Stimulated activated CD4-positive, alpha-beta T cell treated with anti-CD3 and anti-CD28 coated beads, Interleukin-15, amount 100 ng/mL, for 24 hours (primary cell): ENCODE data around the gene RINL.

ENCODE experiments used
- DNase-seq: peaks from one replicate; pipeline ENCODE4 v3.0.0-alpha.2; 2020

The RINL gene

DNA sequence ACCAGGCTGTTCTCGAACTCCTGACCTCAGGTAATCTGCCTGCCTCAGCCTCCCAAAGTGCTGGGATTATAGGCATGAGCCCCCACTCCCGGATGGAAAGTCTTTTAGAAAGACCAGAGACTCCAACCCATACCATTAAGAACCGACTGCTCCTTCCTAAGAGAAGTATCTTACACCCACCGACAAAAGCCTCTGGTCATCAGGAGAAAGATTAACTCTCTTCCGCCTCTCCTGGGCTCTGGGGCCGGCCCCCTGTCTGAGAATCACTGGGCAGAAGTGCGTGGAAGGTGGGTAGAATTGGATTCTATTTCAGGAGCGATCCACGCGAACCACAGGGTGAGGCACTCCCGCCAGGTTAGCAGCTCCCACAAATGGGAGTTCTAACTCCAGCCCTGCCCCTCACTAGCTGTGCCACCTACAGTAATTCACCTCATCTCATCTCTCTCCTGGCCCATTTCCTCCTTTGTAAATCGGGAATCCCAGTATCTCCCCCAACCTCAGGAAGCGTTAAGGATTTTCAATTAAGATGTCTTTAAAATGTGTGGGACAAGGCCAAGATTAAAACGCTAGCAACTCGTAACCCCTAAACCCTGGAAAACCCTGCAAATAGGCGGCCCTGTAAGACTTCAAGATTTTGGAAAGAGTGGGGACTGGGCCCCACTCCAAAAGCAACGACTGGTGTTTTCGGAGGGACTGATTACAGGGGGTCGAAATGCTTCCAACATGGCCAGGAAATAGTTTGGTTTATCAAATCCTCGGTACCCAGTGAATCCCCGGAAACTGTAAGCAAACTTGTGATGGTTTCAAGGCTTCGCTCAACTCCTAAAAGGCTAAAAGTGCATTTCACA is 29.6 kb downstream of the RINL start:
- DNase-seq, result no peak

DNA sequence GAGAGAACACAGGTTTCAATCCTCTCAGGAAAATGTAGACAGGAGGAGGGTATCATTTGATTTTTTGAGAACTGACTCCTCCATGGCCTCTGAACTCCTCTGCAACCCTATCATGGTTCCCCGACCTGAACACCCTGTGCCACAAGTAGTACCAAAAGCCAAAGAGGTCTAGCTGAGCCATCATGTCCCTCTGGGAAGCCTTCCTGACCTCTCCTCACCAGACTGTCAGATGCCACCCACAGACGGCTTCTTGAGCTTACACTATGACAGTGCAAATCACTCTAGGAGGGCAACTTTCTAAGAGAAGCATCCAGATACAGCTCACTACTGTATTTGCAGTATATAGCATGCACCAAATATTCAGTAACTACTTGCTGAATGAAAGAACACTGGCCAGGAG is 32.0 kb downstream of the RINL start:
- no peak for DNase-seq

DNA sequence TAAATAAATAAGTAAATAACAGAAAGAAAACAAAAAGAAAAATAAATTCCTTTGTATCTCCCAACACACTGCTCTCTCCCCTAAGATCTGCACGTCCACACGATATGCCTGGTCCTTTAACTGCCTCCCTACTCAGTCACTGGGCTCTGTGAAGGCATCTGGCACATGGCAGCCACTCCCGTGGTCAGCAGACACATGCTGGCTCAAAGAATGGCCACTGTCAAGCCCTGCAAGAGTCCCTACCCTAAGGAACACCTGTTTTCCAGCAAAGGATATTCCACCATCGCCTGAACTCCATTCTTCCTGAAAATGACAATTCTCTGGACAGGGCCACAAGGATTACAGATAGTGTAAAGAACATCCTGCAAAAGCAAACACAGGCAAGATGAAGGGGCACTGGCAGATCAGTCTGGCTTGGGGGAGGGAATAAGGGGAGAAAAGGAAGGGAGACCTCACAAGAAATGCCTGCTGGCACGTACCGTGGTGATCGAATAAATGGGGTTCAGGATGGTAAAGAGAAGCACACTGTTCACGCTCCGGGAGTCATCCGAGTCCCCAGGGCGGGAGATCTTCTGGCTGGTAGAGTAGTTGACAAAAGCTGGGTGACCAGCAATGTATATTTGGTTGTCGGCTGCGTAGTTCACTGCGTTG is 32.6 kb downstream of the RINL start:
- DNase-seq, result no peak

DNA sequence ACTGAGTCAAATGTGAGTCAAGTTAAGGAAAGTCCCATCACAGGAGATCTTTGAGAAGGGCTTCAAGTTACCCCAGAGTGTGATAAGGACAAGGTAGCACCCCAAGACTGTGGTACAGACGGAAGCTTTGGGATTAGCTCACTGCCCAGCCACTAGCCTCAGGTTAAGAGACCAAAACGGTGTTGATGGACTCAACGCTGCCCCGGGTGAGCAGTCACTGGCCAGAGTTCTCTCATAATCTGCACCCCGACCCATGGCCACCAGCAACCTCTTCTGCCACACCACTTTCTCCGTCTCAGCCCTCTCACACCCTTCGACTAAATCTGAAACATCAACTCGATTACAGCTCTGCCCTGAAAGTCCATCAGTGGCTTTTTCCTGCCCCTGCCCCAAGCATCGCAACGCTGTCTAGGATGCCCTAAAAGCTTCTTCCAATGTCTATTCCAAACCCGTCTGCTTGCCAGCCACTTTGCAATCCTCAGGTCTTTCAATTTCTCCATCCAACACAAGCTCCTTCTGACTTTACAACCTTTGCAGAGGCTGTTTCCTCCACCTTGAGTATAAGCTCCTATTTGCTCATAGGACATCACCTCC is 33.9 kb downstream of the RINL start:
- DNase-seq, result no peak

DNA sequence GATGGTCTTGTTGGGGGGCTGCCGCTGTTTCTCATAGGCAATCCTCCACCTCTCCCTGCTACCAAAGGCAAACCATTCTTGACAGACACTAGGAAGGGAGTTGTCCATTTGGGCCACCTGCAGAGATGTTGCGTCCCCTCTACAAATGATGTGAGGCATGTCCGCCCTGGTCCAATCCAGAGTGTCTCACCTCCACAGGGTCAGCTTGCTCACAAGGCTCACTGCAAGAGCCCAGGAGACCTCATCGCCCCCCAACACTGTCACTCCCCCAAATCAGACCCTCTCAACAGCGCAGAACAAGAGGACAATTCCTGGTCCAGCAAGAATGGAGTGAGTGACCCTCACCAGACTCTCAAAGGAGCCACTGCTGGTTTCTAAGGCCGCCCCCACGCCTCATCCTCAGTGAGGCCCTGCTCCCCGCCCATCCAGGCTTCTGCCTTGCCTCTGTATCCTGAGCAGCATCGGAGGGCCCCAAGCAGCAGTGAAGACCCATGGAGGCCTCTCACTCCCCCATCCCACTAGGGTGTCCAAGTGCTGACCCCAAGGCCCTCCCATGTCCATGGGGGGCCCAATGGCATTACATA is 34.8 kb downstream of the RINL start:
- no peak for DNase-seq

DNA sequence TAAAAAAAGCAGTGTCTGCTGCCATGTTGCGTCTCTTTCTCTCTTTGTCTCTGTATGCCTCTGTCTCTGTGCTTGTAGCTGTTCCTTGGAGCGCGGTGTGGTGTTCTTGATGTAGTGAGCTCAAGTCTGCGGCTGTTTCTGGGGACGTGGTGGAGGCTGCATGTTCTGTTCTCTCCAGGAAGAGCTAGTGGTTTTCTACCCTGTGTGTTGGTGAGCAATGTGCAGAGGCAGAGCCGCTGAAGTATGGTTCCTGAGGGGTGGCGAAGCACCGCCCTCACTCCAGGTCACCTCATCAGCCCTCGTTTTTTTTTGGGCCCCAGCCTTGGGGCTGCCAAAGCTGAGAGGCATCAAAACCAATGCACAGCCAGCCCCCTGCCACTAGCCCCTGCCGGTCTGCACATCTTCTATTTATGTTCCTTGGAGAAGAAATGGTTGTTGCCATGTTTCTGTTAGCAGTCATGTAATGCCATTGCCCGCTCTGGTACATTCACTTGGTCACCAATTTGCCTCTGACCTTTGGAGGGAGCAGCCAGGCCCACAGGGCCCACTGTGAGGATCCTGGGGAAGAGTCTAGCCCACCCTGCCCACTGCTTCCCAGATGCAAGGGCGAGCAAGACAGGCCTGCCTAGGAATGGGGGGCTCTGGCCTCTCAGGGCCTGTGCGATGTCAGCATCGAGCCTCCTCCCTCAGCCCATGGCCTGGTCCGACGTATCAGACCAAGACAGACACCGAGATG is 35.5 kb downstream of the RINL start:
- DNase-seq, result peak; percentile 65

DNA sequence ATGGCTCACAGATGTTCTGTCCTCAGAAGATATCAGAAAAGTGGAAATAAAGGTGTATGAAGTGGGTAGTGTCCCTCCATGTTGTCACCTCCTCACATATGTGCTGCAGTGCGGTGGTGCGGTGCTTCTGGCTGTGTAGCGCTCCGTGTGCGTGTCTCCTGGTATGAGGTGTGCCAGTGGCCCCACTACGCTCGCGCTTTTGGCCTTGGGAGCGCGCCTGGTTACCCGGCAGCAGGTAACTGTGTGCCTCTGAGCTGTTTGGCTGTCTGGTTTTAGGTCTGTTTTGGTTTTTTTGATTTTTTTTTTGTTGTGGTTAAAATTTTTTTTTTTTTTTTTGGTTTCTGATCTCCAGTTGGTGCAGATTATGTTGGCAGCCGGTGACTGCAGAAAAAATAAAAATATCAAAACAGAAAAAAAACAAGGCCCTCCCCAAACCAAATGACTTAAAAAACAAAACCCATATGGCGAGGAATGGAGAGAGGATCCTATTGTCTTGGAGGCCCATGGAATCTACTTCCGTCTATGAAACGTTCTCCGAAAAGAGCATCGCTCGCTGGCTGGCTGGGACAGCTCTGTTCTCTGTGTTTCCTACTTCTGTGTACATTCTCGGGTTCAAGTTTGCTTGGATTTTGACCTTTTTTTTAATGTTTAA is 36.2 kb downstream of the RINL start:
- no peak for DNase-seq

DNA sequence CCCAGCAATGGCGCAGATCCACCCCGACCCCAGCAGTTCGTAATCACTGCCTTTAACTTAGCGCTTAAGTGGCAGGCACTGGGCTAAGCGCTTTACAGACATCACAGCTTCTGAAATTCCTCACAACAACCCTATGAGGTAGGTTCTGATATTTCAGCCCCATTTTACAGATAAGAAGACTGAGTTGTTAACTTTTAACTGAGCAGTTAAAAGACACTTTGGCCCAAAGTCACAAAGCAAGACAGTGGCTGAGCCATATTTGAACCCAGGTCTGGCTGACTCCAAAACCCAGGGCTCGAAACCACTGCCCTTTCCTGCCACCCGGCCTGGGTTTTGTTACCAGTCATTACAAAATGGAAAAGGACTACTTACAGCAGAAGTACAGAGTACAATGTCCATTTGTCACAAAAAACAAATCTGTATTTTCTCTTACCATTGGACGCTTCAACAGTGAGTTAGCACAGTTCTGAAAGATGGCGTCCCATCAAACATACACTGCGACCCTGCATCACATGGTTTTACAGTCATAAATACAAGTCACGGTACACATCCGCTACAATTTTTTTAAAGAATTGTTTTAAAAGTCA is 36.8 kb downstream of the RINL start:
- no peak for DNase-seq

DNA sequence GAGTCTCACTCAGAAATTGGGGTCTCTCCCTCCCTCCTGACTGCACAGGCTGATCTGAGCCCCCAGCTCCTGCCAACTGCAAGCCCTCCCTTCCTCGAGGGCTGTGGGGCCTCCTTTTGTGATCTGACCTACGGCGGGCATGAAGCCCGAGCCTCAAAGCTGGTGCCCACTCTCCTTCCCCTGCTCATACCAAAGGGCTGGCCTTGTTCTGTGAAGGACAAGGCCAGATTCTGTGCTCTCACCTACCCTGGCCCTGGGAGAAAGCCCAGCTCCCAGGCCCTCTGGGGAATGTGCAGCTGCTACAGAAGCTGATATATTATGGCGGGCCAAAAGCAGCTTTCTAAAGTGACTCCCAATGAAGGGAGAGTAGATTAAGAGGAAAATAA is 37.5 kb downstream of the RINL start:
- no peak for DNase-seq

DNA sequence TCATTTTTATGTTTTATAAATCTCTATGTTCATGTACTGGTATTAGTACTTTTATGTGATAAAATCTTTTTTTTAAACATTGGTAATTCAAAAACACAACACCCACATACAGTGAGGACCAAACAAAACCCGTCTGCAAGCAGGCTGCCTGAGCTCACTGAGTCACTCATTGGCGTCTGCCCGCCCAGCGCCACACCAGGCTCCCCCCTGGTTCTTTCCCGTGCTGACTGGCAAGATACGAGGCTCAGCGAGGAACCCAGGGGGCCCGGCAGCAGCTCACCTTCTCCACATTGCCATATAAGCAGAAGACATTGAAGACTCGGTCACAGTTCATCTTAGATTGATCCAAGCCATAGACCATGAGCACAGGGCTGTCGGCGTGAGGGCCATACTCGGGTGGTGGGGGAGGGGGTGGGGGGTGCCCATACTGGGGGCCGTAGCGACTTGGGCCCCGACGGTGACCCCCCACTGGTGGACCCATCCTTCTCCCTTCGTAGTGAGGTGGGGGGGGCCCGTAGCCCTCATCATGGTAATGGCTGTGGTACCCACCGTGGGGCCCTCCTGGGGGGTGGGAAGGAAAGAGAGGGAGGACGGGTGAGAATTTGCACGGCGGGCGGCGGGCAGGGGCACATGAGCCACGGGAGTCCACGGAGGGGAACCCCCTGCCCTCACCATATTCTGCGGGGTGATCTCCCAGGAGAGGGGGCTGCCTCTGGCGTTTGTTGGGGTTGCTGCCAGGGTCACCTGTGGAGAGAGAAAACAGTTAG is 38.1 kb downstream of the RINL start:
- DNase-seq, result peak; percentile 50

DNA sequence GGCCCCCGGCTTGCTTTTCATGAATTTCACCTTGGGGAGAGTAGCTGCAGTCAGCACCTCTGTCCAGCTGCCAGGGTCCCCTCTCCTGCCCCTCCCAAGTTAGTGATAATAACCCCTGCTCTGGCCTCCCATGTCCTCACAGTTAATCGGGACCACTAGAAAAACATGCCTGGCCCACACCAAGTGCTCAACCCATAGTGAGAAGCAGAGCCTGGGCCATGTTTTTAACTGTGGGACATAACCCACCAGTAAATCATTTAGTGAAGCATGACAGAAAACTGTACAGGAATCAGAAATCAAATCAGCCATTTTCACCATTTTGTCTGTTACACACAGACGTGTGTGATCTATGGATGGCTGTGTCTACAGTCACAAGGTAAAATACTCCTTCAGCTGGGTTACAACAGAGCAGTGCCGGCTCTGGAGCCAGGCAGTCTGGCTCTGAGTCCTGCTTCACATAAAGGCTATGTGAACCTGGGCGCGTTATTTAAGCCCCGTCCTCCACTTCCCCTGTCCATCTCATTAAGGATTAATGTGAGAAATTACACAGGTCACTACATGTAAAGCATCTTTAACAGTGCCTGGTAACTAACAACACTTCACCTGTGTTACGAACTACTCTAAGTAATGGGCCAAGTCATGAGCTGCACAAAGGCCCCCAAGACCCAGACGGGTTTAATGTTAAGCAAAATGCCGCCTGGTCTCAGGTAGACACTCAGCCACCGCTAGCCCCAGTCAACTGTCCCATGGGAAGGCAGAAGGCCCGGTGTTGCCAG is 38.9 kb downstream of the RINL start:
- DNase-seq, result no peak

DNA sequence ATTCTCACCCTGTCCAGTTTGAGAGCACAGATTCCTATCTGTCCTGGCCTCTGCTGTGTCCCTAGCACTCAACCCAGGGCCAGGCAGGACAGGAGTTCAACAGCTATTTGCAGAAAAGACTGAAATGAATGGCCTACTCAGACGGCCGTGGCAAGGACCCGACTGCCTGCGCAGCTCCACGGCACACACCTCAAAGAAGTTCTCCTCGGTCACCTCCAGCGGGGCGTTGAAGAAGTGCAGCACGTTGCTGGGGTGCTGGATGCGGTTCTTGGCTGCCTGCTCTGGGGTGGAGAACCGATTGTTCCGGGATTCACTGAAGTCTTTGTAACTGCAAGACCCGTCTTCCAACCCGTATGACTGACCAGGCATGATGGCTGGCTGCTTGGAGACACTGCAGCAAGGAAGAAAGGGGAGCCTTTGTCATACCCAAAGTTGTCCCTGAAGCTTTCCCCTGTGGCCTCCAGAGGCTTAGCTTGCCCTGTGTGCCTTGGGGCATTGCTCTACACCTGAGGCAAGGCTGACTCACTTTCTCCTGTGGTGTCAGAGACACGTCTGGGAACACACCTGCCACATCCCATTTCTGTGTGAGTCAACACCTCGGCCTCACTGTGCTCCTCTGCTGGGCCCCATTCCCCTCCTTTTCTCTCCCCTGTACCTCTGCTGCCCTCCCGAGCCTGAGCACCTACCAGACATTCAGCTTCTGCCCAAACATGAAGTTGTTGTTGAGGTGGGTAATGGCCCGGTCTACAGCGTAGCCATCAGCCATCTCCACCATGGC is 39.7 kb downstream of the RINL start:
- peak; percentile 78 for DNase-seq

DNA sequence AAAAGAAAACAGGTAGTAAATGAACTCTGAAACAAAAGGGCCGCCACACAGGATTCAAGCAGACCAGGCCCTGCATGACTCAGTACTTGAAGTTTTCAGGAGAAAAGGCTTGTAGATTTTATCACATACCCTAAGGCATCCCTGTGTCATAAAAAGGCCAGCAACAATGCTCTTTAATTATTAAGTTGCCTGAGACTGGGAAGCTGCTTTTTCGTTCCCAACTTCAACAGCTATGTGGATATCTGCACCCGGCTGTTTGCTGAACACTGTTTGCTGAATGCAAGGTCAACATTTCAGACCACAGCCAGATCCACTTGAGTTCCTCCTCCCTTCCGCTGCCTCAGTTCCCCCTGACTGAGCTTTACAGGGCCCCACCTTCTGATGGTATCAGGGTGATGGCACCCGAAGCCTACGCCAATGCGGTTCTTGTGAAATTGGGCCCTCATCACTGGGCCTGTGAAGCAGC is 40.4 kb downstream of the RINL start:
- DNase-seq, result no peak

DNA sequence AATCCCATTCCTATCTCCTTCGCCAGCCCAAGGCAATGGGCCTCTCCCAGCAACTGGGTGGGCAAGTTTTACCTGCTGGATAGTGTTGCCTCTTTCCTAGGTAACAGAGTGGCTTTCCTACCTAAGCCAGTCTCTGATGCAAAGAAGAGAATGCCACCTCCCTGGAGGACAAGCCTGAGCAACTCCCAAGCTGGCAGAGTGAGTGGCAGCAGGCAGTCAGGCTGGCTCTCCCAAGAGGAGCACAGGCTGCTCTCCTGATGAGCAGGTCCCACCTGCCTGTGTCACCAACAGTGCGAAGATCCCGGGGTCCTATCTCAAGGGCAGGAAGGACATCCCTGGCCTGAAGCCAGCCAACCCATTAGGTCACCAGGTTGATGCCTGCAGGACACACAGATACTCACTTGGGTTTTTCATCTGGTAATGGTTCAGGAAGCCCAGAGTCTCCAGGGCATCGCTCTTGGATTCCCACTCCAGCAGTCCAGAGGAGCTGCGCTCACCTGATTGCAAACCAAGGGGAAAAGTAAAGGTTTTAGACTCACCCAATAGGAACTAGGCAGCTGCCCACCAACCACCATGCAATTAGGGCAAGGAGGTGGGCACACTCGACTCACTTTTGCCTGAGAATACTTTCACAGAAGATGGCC is 41.0 kb downstream of the RINL start:
- no peak for DNase-seq

DNA sequence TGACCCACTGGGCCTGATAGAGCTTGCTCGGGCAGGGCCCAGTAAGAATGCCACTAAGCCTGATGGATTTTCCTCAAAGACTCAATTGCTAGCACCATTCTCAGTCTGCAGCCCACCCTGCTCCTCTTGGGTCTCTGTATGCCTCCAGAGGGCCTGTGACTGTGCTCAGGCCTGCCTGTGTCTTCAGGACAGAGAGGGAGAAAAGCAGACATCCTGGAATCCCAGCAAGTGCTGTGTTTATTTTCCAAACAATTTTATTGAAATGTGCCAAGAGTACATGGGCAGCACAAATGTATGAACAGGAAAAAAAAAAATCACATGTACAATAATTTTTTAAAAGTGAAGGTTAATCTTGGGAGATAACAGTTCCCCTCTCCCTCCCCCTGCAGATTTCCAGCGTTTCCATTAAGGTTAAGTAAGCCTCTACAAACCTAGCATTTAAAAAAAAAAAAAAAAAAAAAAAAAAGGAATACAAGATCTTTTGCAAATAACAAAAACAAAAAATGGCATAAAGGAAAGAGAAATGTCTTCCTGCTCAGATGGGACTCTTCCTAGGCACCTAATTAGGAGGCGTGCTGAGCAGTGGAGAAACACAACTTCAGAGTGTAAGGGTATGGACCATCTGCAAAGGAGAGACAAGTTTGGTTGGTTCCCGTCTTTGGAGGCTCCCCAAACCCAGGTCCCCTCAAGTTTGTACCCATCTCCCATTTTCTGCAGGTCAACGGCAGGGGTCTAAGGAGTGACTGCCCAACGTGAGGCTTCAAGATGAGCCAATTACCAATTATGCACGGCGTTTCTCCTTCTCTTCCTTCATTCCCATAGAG is 41.7 kb downstream of the RINL start:
- no peak for DNase-seq

DNA sequence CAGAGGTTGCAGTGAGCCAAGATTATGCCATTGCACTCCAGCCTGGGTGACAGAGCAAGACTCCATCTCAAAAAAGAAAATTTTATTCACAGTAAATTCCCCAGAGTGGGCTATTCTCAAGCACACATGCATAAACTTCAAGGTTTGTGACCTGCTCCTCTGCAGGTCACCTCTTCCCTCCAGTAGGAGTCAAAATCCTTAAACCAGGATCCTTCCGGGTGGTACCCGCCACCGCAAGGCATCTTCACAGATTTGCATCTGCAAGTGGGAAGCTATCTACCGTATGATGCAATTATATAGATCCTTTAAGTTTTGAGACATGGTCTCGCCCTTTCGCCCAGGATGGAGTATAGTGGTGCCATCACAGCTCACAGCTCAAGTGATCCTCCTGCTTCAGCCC is 43.5 kb downstream of the RINL start:
- no peak for DNase-seq

DNA sequence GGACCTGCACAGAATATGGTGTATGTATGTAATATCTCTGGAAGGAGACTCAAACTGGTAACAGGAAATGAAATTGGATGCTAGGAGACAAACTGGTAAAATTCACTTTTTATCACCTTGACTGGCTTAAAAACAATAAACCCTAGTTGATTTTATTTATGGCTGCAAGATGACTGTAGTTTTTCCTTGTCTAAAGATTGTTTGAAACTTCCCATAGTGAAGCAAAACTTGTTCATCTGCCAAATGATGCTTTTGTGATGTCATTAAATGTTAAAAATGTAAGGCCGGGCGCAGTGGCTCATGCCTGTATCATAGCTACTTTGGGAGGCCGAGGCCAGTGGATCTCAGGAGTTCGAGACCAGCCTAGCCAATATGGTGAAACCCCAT is 44.0 kb downstream of the RINL start:
- DNase-seq, result no peak

DNA sequence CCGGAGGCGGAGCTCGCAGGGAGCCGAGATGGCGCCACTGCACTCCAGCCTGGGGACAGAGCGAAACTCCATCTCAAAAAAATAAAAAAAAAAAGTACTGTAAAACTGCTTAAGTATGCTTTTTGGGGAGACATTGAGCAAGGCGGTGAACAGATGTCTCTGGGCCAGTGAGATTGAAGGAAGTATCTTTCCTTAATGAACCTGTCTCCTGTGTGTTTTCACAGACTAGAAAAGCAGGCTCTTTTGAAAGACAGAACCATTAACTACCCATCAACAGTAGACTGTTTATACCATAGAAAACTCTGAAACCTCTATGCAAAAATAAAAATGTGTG is 45.0 kb downstream of the RINL start:
- no peak for DNase-seq
